Mammary epithelial cell (primary cell): ENCODE measurements around the gene BRD3.

ENCODE experiments used
- CTCF ChIP-seq, 2 donors: IDR thresholded peaks in 1 of 2; conservative IDR thresholded peaks in 1 of 2; 2 replicates each; pipeline ENCODE4 v1.5.1; 2011 to 2012; ENCODE audit warnings: inconsistent platforms in 2 of 2, low read length in 2 of 2, mild to moderate bottlenecking in 2 of 2, control low read depth in 1 of 2, low read depth in 1 of 2; ENCODE audit not compliant: insufficient read depth in 1 of 2; ENCODE audit errors: extremely low read depth in 1 of 2
- EZH2 ChIP-seq: IDR thresholded peaks from 2 replicates; pipeline ENCODE4 v1.6.1; 2012; ENCODE audit warnings: low read length, inconsistent platforms, borderline replicate concordance

- TF ChIP-seq CTCF (conservative IDR thresholded peaks at IDR 0.05 in 1 of 2, IDR thresholded peaks at IDR 0.05 in 1 of 2; ENCODE audit: extremely low read depth in 1 of 2, insufficient read depth in 1 of 2, low read depth in 1 of 2, low read length in 2 of 2) (no peak), EZH2 (no peak)
Observed at GRCh38 chr9:134040176-134040565, 27.7 kb downstream of the BRD3 start.
